HFFc6 (cell line): ENCODE data around the gene LHFPL3. TPM values are rescaled to one million over a fixed set of nuclear protein-coding genes. Genes with fewer than 3 reads are reported as not detected.

Experiments
- DNase-seq: peaks from one replicate; pipeline ENCODE4 v3.0.0-alpha.2; 2018
- H3K27ac Mint-ChIP-seq: 2 replicates; pipeline ENCODE4 v1.8.0; 2020; ENCODE audit warnings: mild to moderate bottlenecking, mixed read lengths
- H3K27me3 Mint-ChIP-seq: 2 replicates; pipeline ENCODE4 v1.8.0; 2021; ENCODE audit warnings: mild to moderate bottlenecking, moderate library complexity, mixed read lengths; ENCODE audit not compliant: insufficient read depth
- H3K36me3 Mint-ChIP-seq: 2 replicates; pipeline ENCODE4 v1.8.0; 2021; ENCODE audit warnings: low read depth, mixed read lengths
- H3K4me1 Mint-ChIP-seq: 2 replicates; pipeline ENCODE4 v1.8.0; 2020; ENCODE audit warnings: low read depth, mixed read lengths
- H3K4me3 Mint-ChIP-seq: 2 replicates; pipeline ENCODE4 v1.8.0; 2020; ENCODE audit warnings: mild to moderate bottlenecking, moderate library complexity, mixed read lengths
- H3K9me3 Mint-ChIP-seq: 2 replicates; pipeline ENCODE4 v1.8.0; 2020; ENCODE audit warnings: mild to moderate bottlenecking, mixed read lengths
- CTCF ChIP-seq: fragments of 200-600 bp; sonication (generic); IDR thresholded peaks from 2 replicates; pipeline ENCODE4 v1.5.0; 2021; ENCODE audit warnings: antibody characterized with exemption, mild to moderate bottlenecking
- total RNA-seq, 6 experiments: library from RNA; stranded (reverse); fragmentation: NEBNext Ultra II Directional; extraction: Animal tissue kit (Norgen Biotek cat#: 25700); gene quantifications; 2 replicates in 1 of 6; 3 replicates in 5 of 6; pipeline ENCODE4 v1.2.3, GENCODE V29; 2021

The LHFPL3 gene
- total RNA-seq, 6 experiments from 2014 or later, result not detected

GRCh38 chr7:104296900-104297299, 31.5 kb upstream of the LHFPL3 start:
- no peak for DNase-seq
- Mint-ChIP-seq H3K36me3 (no peaks in the 10 kb centered on the region; the same call in 1 of the 2 replicates), H3K4me1 (no peaks in the 10 kb centered on the region), H3K27ac (no peak overlapping the region), H3K9me3 (peaks cover 19% of the 10 kb centered on the region), H3K27me3 (no peaks in the 10 kb centered on the region), H3K4me3 (no peak overlapping the region)
- TF ChIP-seq CTCF, result no peak

- H3K4me3 Mint-ChIP-seq, result no peak overlapping the region
- DNase-seq, result no peak
- no peaks in the 10 kb centered on the region; the same call in 1 of the 2 replicates for H3K36me3 Mint-ChIP-seq
- no peaks in the 10 kb centered on the region for H3K27me3 Mint-ChIP-seq
- H3K9me3 Mint-ChIP-seq, result peaks cover 14% of the 10 kb centered on the region
- TF ChIP-seq CTCF, result no peak
- no peaks in the 10 kb centered on the region for H3K4me1 Mint-ChIP-seq
- no peak overlapping the region for H3K27ac Mint-ChIP-seq
Measured at GRCh38 chr7:104299323-104299722, 29.1 kb upstream of the LHFPL3 start.

- Mint-ChIP-seq H3K27ac (no peak overlapping the region), H3K4me3 (no peak overlapping the region), H3K36me3 (no peaks in the 10 kb centered on the region; the same call in 1 of the 2 replicates), H3K9me3 (peaks cover 12% of the 10 kb centered on the region), H3K27me3 (no peaks in the 10 kb centered on the region), H3K4me1 (no peaks in the 10 kb centered on the region)
- no peak for TF ChIP-seq CTCF
- no peak for DNase-seq
Measured at GRCh38 chr7:104299777-104300176, 28.6 kb upstream of the LHFPL3 start.

GRCh38 chr7:104306793-104307192, 21.6 kb upstream of the LHFPL3 start:
- Mint-ChIP-seq H3K4me1 (no peaks in the 10 kb centered on the region), H3K4me3 (no peak overlapping the region), H3K27ac (no peak overlapping the region), H3K9me3 (peaks cover 17% of the 10 kb centered on the region; the same call in 1 of the 2 replicates), H3K36me3 (no peaks in the 10 kb centered on the region), H3K27me3 (no peaks in the 10 kb centered on the region)
- no peak for DNase-seq
- TF ChIP-seq CTCF, result no peak

GRCh38 chr7:104317948-104318629, 10.3 kb upstream of the LHFPL3 start:
- Mint-ChIP-seq H3K27me3 (peaks cover 2% of the 10 kb centered on the region; the same call in 1 of the 2 replicates), H3K4me1 (no peaks in the 10 kb centered on the region), H3K4me3 (no peak overlapping the region), H3K27ac (no peak overlapping the region), H3K36me3 (no peaks in the 10 kb centered on the region), H3K9me3 (peaks cover 32% of the 10 kb centered on the region)
- no peak for TF ChIP-seq CTCF
- DNase-seq, result no peak
